ENCODE results near the gene MPHOSPH10.
"Not testable (repeated sequence)": the region's sequence is repeated elsewhere in the genome, so short reads cannot be mapped to it uniquely, and the experiment has no call there.

MPHOSPH10 gene

DNA sequence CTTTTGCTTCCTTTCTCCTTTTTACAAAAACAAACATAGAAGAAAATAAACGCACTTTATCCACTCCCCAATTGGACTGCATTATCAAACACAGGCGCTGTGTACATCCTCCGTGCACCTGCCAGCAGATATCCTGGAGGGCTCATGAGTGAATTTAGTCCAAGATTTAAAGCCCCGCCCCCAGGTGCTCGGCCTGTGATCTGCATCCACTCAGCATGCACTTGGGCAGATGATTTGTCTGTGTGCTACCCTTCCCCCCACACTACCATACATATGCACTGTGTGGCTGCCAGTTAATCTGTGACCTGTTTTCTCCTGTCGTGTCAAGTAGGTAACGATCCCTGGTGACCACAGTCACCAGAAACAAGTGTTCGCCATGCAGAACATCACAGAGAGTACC, 48.4 kb downstream of the MPHOSPH10 start:
- not testable (repeated sequence) for DNase-seq (ENCODE audit: low read depth)

- DNase-seq (ENCODE audit: low read depth) = no peak
Observed at GRCh38 chr2:71181316-71181715, 50.9 kb downstream of the MPHOSPH10 start.

GRCh38 chr2:71183306-71184115, 53.1 kb downstream of the MPHOSPH10 start:
- not testable (repeated sequence) for DNase-seq (ENCODE audit: low read depth)

- no peak for DNase-seq (ENCODE audit: low read depth)
Observed at GRCh38 chr2:71186973-71187372, 56.5 kb downstream of the MPHOSPH10 start.

- no peak for DNase-seq (ENCODE audit: low read depth)
Observed at GRCh38 chr2:71187589-71187988, 57.2 kb downstream of the MPHOSPH10 start.

DNA sequence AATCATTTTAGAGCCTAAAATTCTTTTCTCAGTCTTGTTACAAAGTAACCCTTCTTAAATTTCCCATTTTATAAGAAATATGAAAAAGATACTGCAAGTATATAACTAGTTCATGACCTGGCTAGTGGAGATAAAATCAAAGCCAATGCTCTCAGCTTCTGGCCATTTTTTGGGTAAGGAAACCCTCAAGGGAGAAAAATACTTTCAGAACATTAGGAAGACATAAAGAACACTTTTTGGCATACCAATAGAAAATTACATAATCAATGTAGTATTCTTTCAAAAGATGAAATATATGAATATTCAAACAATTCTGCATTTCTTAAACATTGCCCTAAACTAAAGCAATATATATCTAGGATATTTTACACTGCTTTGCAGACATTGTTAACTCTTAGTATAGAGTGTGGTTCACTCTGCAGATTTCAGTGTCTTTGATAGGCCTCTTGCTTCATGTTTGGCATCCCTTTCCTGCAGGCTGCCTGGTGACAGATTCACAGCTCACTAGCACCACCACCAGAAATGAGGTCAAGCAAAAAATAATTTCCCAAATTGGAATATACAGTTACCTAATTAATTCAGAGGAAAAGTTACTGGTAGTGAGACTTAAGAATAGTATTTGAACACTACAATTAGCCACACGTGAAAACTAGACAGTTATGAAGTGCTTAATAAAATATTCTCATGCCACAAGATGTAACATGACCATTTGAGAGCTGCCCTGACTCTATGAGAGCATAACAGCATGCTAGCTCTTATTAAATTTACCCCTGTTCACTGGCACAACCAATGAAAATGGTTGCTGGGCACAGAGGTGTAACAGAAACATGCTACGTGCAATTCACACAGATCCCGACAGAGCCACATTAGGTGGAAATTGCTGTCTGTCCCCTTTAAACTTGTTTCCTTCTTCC, 60.5 kb downstream of the MPHOSPH10 start:
- DNase-seq (ENCODE audit: low read depth) = no peak

DNA sequence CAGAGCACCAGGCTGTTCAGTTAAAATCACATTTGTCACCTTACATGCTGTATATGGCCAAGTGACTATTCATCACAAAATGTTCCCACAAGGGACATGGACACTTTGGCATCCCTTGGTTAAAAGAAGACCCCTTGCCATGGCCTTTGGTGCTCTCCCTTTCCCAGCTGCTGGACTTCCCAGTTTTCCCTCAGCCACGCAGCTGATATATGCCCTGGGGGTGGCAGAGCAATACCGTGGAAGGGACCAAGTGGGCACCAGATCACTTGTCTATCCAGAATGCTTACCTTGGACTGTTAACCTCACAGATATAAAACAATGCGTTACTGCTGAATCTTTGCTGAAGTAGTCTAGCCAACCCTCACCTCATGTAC, 61.1 kb downstream of the MPHOSPH10 start:
- DNase-seq (ENCODE audit: low read depth) = no peak
